ENCODE measurements around the gene TFAP2C.

The TFAP2C gene

GRCh38 chr20:56628873-56629463 lies at the start of gene TFAP2C:
Gene TFAP2C (plus strand): TSS chr20:56629306. CDS start chr20:56629545, 239 bp downstream.
- peak; percentile 58 for DNase-seq

DNA sequence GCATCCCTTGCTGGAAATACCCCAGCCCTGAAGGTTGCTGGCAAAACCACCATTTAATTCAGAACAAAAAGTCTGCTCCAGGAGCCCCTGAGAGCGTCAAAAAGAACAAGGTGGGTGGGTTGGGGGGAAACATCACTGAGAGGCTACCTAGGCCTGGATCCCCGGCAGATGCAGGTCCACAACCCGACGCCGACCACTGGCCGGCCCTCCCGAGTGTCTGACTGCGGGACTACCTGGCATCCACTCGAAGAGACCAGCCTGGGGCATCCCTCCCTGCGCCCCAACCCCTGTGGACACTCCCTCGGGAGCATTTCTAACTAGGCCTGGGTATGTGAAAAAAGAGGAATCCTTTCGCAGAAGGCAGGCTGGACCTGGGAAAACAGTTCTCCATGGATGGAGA lies 48.9 kb upstream of the TFAP2C start:
- DNase-seq, result no peak

GRCh38 chr20:56581701-56582100 lies 47.4 kb upstream of the TFAP2C start:
- no peak for DNase-seq

DNA sequence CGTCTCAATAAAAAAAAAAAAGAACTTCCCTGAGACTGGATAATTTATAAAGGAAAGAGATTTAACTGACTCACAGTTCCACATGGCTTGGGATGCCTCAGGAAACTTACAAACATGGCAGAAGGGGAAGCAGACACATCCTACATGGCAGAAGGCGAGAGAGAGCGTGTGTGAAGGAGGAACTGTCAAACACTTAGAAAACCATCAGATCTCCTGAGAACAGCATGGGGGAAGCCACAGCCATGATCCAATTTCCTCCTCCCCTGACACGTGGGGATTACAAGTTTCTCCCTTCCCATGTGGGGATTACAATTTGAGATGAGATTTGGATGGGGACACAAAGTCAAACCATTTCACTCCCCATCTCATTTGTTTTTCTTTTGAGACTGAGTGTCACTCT lies 46.6 kb upstream of the TFAP2C start:
- DNase-seq, result no peak

DNA sequence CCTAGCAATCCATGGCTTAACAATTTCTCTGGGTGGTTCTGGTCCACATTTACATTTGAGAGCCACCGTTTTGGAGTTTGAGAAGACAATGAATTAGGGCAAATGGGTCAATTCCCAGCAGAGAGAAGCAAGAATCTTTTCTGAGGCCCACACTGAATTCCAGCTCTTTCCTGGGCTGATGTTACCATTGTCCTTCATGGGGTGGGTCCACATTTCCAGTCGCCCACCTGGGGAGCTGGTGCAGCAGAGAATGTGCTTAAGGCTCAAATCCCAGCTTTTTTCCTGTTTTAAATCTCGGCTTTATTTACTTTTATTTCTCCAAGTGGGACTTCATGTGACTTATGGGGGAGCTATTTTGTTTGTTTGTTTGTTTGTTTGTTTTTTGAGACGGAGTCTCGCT lies 44.2 kb upstream of the TFAP2C start:
- no peak for DNase-seq

DNA sequence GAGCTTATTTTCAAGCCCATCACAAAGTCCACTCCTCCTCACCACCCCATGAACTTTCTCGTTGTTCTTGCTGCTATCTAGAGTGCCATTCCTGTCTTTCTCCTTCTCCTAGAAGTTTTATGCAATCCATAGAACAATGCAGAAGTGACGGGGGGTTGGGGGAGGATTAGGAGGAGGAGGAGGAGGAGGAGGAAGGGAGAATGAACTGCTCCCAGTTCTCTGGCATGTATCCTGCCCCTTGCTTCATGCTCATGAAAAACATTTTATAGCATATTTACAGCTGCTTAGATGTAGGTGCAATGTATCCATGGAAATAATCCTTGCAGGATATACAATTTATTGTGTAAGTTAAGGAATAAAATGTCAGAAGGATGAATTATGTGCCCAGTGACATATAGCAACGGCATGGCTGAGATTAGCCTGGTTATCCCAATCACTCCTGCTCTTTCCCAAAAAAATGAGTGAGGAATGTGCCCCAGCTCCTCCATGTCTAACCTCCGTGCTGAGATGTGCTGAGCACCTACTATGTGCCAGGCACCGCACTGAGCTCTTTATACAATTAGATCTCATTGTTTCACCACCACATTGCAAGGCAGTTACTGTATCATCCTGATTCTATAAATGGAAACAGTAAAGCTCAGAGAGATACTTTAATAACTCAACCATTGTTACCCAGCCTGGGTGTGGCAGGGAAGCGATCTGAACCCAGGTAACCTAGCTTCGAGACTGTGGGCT lies 41.6 kb upstream of the TFAP2C start:
- DNase-seq, result no peak

- no peak for DNase-seq
Measured at GRCh38 chr20:56588996-56589395, 40.1 kb upstream of the TFAP2C start.

GRCh38 chr20:56589633-56590032 lies 39.5 kb upstream of the TFAP2C start:
- no peak for DNase-seq

- no peak for DNase-seq
Measured at GRCh38 chr20:56590888-56591287, 38.2 kb upstream of the TFAP2C start.

GRCh38 chr20:56592211-56592610 lies 36.9 kb upstream of the TFAP2C start:
- DNase-seq, result no peak

DNA sequence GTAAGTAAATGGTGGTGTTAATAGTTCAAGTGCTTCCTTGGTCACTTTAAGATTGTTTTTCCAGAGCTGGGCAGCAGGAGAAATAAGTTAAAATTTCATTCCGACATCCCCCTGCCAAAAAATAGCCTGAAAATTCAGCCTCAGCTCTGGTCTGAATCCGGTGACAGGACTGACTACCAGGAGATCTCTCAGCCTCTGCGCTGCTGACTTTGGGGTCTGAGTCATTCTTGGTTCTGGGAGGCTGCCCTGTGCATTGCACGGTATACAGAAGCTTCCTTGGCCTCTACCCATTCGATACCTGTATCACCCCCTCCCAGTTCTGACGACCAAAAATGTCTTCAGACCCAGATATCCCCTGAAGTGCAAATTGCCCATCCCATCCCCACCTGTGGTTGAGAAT lies 36.3 kb upstream of the TFAP2C start:
- DNase-seq, result no peak

DNA sequence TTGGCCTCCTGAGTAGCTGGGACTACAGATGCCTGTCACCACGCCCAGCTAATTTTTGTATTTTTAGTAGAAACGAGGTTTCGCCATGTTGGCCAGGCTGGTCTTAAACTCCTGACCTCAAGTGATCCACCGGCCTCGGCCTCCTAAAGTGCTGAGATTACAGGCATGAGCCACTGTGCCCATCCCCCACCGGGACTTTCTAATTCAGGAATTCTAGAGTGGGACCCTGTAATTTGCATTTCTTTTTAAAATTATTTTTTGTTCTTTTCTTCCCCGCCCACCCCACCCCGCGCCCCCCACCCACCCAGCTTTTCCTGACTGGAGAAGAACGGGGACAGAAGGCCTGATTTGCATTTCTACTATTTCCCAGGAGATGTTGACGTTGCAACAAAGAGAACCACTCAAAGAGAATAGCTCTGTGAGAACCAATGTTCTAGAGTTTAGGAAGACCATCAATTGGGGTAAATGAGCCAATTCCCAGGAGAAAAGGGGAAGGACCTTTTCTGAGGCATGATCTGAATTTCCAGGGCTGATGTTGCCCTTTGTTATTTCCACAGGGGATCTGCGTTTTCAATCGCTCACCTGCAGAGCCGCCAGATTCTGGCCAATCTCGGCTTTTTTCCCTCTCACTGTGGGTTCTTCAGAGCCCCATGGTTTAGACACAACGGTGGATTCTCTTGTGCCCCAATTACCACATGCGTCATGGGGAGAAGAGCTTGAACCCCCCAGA lies 33.2 kb upstream of the TFAP2C start:
- DNase-seq, result no peak

DNA sequence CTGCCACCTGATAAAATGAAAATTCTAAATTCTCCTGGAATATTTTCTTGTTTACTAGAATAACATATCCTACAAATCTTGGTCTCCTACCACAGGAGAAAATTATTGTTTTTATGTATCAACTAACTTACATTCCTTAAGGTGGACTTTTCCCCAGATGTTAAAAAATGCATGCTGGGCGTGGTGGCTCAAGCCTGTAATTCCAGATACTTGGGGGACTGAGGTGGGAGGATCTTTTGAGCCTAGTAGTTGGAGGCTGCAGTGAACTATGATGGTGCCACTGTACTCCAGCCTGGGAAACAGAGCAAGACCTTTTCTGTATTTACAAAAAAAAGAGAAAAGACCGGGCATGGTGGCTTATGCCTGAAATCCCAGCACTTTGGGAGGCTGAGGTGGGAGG lies 27.9 kb upstream of the TFAP2C start:
- no peak for DNase-seq

GRCh38 chr20:56604673-56605072 lies 24.4 kb upstream of the TFAP2C start:
- DNase-seq, result no peak

DNA sequence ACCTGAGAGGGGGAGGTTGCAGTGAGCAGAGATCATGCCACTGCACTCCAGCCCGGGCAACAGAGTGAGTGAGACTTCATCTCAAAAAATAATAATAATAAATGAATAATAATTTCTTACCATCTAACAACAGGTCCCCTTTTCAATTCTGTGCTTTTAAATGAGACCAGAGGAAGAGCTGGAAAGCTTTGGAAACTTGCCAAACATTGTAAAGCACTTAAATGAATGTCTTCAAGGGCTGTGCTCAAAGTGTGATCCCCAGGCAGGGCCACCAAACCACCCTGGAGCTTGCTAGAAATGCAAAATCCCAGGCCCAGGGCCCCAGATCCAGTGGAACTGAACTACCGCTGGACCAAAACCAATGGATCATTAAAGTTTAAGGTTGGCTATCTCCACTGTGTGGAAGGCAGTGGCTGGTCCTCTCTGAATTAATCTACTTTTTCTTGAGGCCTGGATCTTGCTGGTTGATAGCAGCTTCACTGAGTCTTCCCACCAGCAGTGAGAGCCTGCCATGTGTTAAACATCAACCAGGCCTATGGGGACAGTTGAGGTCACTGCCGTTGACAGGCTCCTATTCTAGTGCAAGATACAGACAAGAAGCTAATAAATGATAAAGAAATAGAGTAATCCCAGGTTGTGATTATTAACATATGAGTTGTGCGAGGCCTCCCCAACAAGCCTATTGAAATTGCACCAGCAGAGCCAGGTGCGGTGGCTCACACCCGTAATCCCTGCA lies 23.7 kb upstream of the TFAP2C start:
- no peak for DNase-seq

DNA sequence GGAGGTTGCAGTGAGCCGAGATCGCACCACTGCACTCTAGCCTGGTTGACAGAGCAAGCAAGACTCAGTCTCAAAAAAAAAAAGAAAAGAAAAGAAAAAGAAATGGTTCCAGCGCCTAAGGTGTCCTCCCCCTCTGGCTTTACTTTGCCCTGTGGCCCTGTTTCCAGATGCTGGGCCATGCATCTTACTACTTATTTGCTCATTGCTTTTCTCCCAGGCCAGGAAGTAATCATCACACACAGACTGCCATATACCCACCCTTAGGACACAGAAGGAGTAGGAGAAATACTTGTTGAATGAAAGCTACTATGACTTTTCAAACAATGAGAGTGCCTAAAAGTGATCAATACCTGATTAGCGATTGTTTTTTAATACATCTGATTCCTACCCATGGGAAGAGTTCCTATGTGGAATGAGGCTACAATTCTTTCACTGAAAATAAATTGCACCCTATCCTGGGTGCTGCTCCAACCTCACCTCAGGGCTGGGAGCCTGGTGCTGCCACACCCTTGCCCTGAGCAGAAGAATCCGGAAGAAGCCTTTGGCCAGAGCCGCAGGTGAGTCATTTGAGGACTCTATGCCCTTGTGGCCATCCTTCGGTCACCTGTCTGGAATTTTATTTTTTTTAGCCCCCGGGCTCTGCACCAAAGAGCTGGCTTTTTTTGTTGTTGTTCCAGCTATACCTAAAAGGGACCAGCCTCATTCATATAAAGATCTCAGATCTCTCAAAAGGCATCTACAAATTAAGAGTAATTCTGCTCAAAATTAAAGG lies 22.7 kb upstream of the TFAP2C start:
- DNase-seq, result no peak

GRCh38 chr20:56607061-56607704 lies 21.9 kb upstream of the TFAP2C start:
- no peak for DNase-seq

- no peak for DNase-seq
Measured at GRCh38 chr20:56608376-56608775, 20.7 kb upstream of the TFAP2C start.

GRCh38 chr20:56609321-56609720 lies 19.8 kb upstream of the TFAP2C start:
- no peak for DNase-seq

- no peak for DNase-seq
Measured at GRCh38 chr20:56610098-56610497, 19.0 kb upstream of the TFAP2C start.

DNA sequence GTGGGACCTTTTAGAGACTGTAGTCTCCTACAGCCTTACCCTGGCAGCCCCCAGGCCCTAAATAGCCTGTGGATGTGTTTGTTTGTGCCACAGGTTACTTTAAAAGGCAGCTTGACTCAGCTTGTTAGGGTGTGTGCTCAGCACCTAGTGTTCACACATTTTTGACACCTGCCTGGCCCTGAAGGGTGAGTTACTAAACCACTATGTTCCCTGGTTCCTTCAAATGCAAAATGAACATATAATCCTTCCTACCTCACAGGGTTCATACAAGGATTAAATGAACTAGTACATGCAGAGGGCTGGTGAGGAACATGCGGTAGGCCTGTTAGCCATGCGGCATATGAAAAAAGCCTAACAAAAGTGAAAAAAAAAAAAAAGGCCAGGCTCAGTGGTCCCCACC lies 14.9 kb upstream of the TFAP2C start:
- no peak for DNase-seq

DNA sequence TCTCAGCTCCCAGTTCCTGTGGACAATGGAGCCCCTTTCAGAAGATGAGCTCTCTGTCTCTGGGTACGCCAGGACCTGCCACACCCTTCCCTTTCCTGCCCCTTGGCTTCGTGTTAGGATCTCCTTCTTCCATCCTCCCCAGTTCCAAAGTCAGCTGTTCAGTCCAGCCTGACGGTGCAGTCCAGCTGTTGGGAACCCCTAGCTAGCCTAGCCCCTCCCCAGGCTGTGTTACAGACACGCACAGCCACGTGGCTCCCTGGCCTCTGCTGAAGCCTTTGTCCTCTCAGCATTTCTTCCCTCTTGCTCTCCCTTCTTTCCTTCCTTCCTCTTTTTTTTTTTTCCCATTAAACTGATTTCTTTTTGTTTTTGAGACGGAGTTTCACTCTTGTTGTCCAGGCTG lies 12.4 kb upstream of the TFAP2C start:
- DNase-seq, result no peak

Data from activated CD8-positive, alpha-beta memory T cell treated with anti-CD3 and anti-CD28 coated beads for 24 hours (primary cell).